Duodenal mucosa (tissue), 2 donors: ENCODE results near the gene CD8A.

ENCODE experiments used
- H3K27ac ChIP-seq: one replicate; pipeline ENCODE4 v1.7.0; 2013; ENCODE audit warnings: low read depth, low read length
- H3K27me3 ChIP-seq, 2 donors: one replicate each; pipeline ENCODE4 v1.7.0; 2013; ENCODE audit warnings: low read length in 2 of 2, control low read depth in 1 of 2; ENCODE audit not compliant: insufficient read depth in 2 of 2, control insufficient read depth in 1 of 2
- H3K36me3 ChIP-seq, 2 donors: one replicate each; pipeline ENCODE4 v1.7.0; 2013; ENCODE audit warnings: low read length in 2 of 2, control low read depth in 1 of 2; ENCODE audit not compliant: insufficient read depth in 2 of 2, control insufficient read depth in 1 of 2
- H3K4me1 ChIP-seq, 2 donors: one replicate each; pipeline ENCODE4 v1.7.0; 2013; ENCODE audit warnings: low read length in 2 of 2, control low read depth in 1 of 2; ENCODE audit not compliant: insufficient read depth in 2 of 2, control insufficient read depth in 1 of 2
- H3K4me3 ChIP-seq, 2 donors: one replicate each; pipeline ENCODE4 v1.7.0; 2013; ENCODE audit warnings: low read length in 2 of 2, low read depth in 1 of 2
- H3K9ac ChIP-seq, 2 donors: one replicate each; pipeline ENCODE4 v1.7.0; 2013; ENCODE audit warnings: low read length in 2 of 2, low read depth in 1 of 2
- H3K9me3 ChIP-seq, 2 donors: one replicate each; pipeline ENCODE4 v1.7.0; 2013; ENCODE audit warnings: low read length in 2 of 2, control low read depth in 1 of 2; ENCODE audit not compliant: control insufficient read depth in 1 of 2

CD8A gene

GRCh38 chr2:86781363-86781762, 9.3 kb downstream of the CD8A start:
- Histone ChIP-seq H3K4me3 (no peak overlapping the region), H3K36me3 (peaks cover 2 to 4% of the 10 kb centered on the region in 2 donors), H3K9me3 (no peaks in the 10 kb centered on the region), H3K4me1 (no peaks in the 10 kb centered on the region), H3K27ac (no peak overlapping the region), H3K27me3 (peaks cover 0 to 3% of the 10 kb centered on the region in 2 donors), H3K9ac (no peak overlapping the region)

- peaks cover 5 to 16% of the 10 kb centered on the region in 2 donors for H3K36me3 ChIP-seq
- no peak overlapping the region for H3K27ac ChIP-seq
- peaks cover 0 to 3% of the 10 kb centered on the region in 2 donors for H3K27me3 ChIP-seq
- no peak overlapping the region for H3K9ac ChIP-seq
- H3K4me3 ChIP-seq, result no peak overlapping the region
- no peaks in the 10 kb centered on the region for H3K9me3 ChIP-seq
- H3K4me1 ChIP-seq, result no peaks in the 10 kb centered on the region
Observed at GRCh38 chr2:86779971-86780370, 10.7 kb downstream of the CD8A start.

GRCh38 chr2:86778957-86779356, 11.8 kb downstream of the CD8A start:
- Histone ChIP-seq H3K4me1 (no peaks in the 10 kb centered on the region), H3K4me3 (no peak overlapping the region), H3K27ac (no peak overlapping the region), H3K9me3 (no peaks in the 10 kb centered on the region), H3K9ac (no peak overlapping the region), H3K36me3 (peaks cover 8 to 26% of the 10 kb centered on the region in 2 donors), H3K27me3 (peaks cover 0 to 3% of the 10 kb centered on the region in 2 donors)

GRCh38 chr2:86776532-86776931, 14.2 kb downstream of the CD8A start:
- Histone ChIP-seq H3K9me3 (no peaks in the 10 kb centered on the region), H3K4me1 (no peaks in the 10 kb centered on the region), H3K27ac (no peak overlapping the region), H3K9ac (no peak overlapping the region), H3K4me3 (no peak overlapping the region), H3K27me3 (peaks cover 0 to 3% of the 10 kb centered on the region in 2 donors), H3K36me3 (peaks cover 8 to 46% of the 10 kb centered on the region in 2 donors)

- Histone ChIP-seq H3K36me3 (peaks cover 16 to 56% of the 10 kb centered on the region in 2 donors), H3K27ac (no peak overlapping the region), H3K9me3 (no peaks in the 10 kb centered on the region), H3K4me3 (no peak overlapping the region), H3K9ac (no peak overlapping the region), H3K27me3 (no peaks in the 10 kb centered on the region), H3K4me1 (no peaks in the 10 kb centered on the region)
Observed at GRCh38 chr2:86775338-86775737, 15.4 kb downstream of the CD8A start.

GRCh38 chr2:86774862-86775261, 15.9 kb downstream of the CD8A start:
- H3K36me3 ChIP-seq, result peaks cover 21 to 60% of the 10 kb centered on the region in 2 donors
- H3K9me3 ChIP-seq, result no peaks in the 10 kb centered on the region
- H3K27me3 ChIP-seq, result no peaks in the 10 kb centered on the region
- H3K4me3 ChIP-seq, result no peak overlapping the region
- no peak overlapping the region for H3K9ac ChIP-seq
- H3K4me1 ChIP-seq, result no peaks in the 10 kb centered on the region
- no peak overlapping the region for H3K27ac ChIP-seq

- Histone ChIP-seq H3K36me3 (peaks cover 29 to 67% of the 10 kb centered on the region in 2 donors), H3K9ac (no peak overlapping the region), H3K4me1 (no peaks in the 10 kb centered on the region), H3K9me3 (no peaks in the 10 kb centered on the region), H3K27ac (no peak overlapping the region), H3K27me3 (no peaks in the 10 kb centered on the region), H3K4me3 (no peak overlapping the region)
Observed at GRCh38 chr2:86772611-86773010, 18.1 kb downstream of the CD8A start.

- peaks cover 28 to 62% of the 10 kb centered on the region in 2 donors for H3K36me3 ChIP-seq
- H3K9me3 ChIP-seq, result no peaks in the 10 kb centered on the region
- H3K4me1 ChIP-seq, result no peaks in the 10 kb centered on the region
- no peak overlapping the region for H3K9ac ChIP-seq
- no peaks in the 10 kb centered on the region for H3K27me3 ChIP-seq
- no peak overlapping the region for H3K27ac ChIP-seq
- no peak overlapping the region for H3K4me3 ChIP-seq
Observed at GRCh38 chr2:86770816-86771301, 19.9 kb downstream of the CD8A start.

- Histone ChIP-seq H3K9ac (no peak overlapping the region), H3K27ac (no peak overlapping the region), H3K9me3 (no peaks in the 10 kb centered on the region), H3K4me1 (no peaks in the 10 kb centered on the region), H3K36me3 (peaks cover 33 to 61% of the 10 kb centered on the region in 2 donors), H3K4me3 (no peak overlapping the region), H3K27me3 (no peaks in the 10 kb centered on the region)
Observed at GRCh38 chr2:86769838-86770237, 20.9 kb downstream of the CD8A start.

GRCh38 chr2:86768189-86768949, 22.3 kb downstream of the CD8A start:
- peaks cover 32 to 48% of the 10 kb centered on the region in 2 donors for H3K36me3 ChIP-seq
- H3K4me3 ChIP-seq, result no peak overlapping the region
- no peak overlapping the region for H3K27ac ChIP-seq
- peaks cover 0 to 7% of the 10 kb centered on the region in 2 donors for H3K4me1 ChIP-seq
- no peak overlapping the region for H3K9ac ChIP-seq
- no peaks in the 10 kb centered on the region for H3K27me3 ChIP-seq
- no peaks in the 10 kb centered on the region for H3K9me3 ChIP-seq
